Duodenal mucosa (tissue), 2 donors: ENCODE measurements around the gene SIX1.

Experiments
- H3K27ac ChIP-seq: one replicate; pipeline ENCODE4 v1.7.0; 2013; ENCODE audit warnings: low read depth, low read length
- H3K27me3 ChIP-seq, 2 donors: one replicate each; pipeline ENCODE4 v1.7.0; 2013; ENCODE audit warnings: low read length in 2 of 2, control low read depth in 1 of 2; ENCODE audit not compliant: insufficient read depth in 2 of 2, control insufficient read depth in 1 of 2
- H3K36me3 ChIP-seq, 2 donors: one replicate each; pipeline ENCODE4 v1.7.0; 2013; ENCODE audit warnings: low read length in 2 of 2, control low read depth in 1 of 2; ENCODE audit not compliant: insufficient read depth in 2 of 2, control insufficient read depth in 1 of 2
- H3K4me1 ChIP-seq, 2 donors: one replicate each; pipeline ENCODE4 v1.7.0; 2013; ENCODE audit warnings: low read length in 2 of 2, control low read depth in 1 of 2; ENCODE audit not compliant: insufficient read depth in 2 of 2, control insufficient read depth in 1 of 2
- H3K4me3 ChIP-seq, 2 donors: one replicate each; pipeline ENCODE4 v1.7.0; 2013; ENCODE audit warnings: low read length in 2 of 2, low read depth in 1 of 2
- H3K9ac ChIP-seq, 2 donors: one replicate each; pipeline ENCODE4 v1.7.0; 2013; ENCODE audit warnings: low read length in 2 of 2, low read depth in 1 of 2
- H3K9me3 ChIP-seq, 2 donors: one replicate each; pipeline ENCODE4 v1.7.0; 2013; ENCODE audit warnings: low read length in 2 of 2, control low read depth in 1 of 2; ENCODE audit not compliant: control insufficient read depth in 1 of 2

SIX1 gene

DNA sequence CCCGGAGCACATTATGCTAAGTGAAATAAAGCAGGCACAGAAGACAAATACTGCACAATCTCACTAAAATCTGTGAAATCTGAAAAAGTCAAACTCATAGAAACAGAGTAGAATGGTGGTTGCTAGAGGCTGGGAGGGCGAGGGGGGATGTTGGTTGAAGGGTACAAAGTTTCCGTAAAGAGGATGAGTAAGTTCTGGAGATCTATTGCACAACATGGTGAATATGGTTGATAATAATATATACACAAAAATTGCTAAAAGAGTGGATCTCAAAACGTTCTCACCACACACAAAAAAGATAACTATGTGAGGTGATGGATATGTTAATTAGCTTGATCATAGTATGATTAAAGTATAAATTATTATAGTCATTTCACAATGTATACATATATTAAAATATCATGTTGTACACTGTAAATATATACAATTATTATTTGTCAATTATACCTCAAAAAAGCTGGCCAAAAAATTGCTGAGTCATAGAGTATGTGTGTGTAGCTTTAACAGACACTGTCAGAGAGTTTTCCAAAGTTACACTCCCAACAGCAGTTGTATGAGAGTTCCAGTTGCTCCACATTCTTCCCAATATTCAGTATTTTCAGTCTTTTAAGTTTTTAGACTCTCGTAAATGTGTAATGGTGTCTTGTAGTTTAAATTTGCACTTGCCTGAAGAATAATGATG is 19.3 kb upstream of the SIX1 start:
- Histone ChIP-seq H3K9me3 (no peaks in the 10 kb centered on the region), H3K9ac (no peak overlapping the region), H3K4me1 (no peaks in the 10 kb centered on the region), H3K27me3 (no peaks in the 10 kb centered on the region), H3K4me3 (no peak overlapping the region), H3K36me3 (no peaks in the 10 kb centered on the region), H3K27ac (no peak overlapping the region)

DNA sequence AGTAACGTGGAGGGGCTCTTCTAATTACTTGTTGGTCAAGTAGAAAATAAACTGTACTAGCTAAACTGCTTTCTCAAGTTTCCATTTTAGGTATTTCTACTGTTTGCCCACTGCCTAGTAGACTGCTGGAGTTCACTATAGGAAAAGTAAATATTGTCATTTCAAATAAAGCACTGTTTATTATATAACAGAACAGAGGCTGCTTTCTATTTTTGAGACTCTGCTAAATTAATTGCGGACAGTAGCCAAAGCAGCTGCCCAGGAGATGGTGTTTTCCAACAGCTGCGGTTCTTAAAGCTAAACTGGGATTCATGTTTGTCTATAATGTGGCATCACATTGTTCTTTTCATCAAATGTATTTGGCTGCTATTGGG is 15.9 kb upstream of the SIX1 start:
- Histone ChIP-seq H3K4me1 (no peaks in the 10 kb centered on the region), H3K27me3 (peaks cover 4 to 7% of the 10 kb centered on the region in 2 donors), H3K9me3 (no peaks in the 10 kb centered on the region), H3K27ac (no peak overlapping the region), H3K4me3 (no peak overlapping the region), H3K36me3 (no peaks in the 10 kb centered on the region), H3K9ac (no peak overlapping the region)

DNA sequence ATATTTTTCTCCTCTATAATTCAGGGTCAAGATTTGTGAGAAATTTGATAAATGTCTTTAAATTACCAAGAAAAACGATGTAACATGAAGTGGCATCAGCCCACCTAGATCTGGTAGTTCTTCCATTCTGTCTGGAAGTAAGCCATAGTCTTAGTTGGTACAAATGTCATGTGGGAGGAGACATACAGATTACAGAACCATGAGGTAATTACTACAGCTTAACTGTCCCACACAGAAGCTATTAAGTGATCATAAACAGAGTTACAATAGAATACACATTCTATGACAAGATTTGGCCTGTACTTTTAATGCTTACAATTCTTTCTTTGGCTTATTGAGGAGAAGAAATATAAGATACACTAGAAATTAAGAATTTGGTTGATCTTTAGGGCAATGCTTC is 13.7 kb upstream of the SIX1 start:
- no peak overlapping the region for H3K9ac ChIP-seq
- no peaks in the 10 kb centered on the region for H3K9me3 ChIP-seq
- no peak overlapping the region for H3K27ac ChIP-seq
- peaks cover 16 to 24% of the 10 kb centered on the region in 2 donors for H3K27me3 ChIP-seq
- no peaks in the 10 kb centered on the region for H3K36me3 ChIP-seq
- peaks cover 1 to 3% of the 10 kb centered on the region in 2 donors for H3K4me1 ChIP-seq
- H3K4me3 ChIP-seq, result no peak overlapping the region

GRCh38 chr14:60661721-60662120 is 12.4 kb upstream of the SIX1 start:
- H3K9ac ChIP-seq, result no peak overlapping the region
- no peak overlapping the region for H3K27ac ChIP-seq
- peaks cover 7 to 12% of the 10 kb centered on the region in 2 donors for H3K4me1 ChIP-seq
- no peaks in the 10 kb centered on the region for H3K9me3 ChIP-seq
- H3K36me3 ChIP-seq, result no peaks in the 10 kb centered on the region
- peaks cover 25 to 33% of the 10 kb centered on the region in 2 donors for H3K27me3 ChIP-seq
- H3K4me3 ChIP-seq, result no peak overlapping the region

GRCh38 chr14:60658909-60659585 is 9.8 kb upstream of the SIX1 start:
- H3K4me1 ChIP-seq, result peaks cover 16 to 23% of the 10 kb centered on the region in 2 donors
- peaks cover 47 to 51% of the 10 kb centered on the region in 2 donors for H3K27me3 ChIP-seq
- H3K27ac ChIP-seq, result no peak overlapping the region
- no peaks in the 10 kb centered on the region for H3K36me3 ChIP-seq
- H3K9ac ChIP-seq, result no peak overlapping the region
- no peak overlapping the region for H3K4me3 ChIP-seq
- no peaks in the 10 kb centered on the region for H3K9me3 ChIP-seq

GRCh38 chr14:60658211-60658690 is 9.0 kb upstream of the SIX1 start:
- peaks cover 55 to 59% of the 10 kb centered on the region in 2 donors for H3K27me3 ChIP-seq
- no peak overlapping the region for H3K27ac ChIP-seq
- H3K4me3 ChIP-seq, result peak overlapping the region in 1 of 2 donors; percentile 74
- no peaks in the 10 kb centered on the region for H3K36me3 ChIP-seq
- H3K9ac ChIP-seq, result no peak overlapping the region
- H3K4me1 ChIP-seq, result peaks cover 16 to 23% of the 10 kb centered on the region in 2 donors
- no peaks in the 10 kb centered on the region for H3K9me3 ChIP-seq

DNA sequence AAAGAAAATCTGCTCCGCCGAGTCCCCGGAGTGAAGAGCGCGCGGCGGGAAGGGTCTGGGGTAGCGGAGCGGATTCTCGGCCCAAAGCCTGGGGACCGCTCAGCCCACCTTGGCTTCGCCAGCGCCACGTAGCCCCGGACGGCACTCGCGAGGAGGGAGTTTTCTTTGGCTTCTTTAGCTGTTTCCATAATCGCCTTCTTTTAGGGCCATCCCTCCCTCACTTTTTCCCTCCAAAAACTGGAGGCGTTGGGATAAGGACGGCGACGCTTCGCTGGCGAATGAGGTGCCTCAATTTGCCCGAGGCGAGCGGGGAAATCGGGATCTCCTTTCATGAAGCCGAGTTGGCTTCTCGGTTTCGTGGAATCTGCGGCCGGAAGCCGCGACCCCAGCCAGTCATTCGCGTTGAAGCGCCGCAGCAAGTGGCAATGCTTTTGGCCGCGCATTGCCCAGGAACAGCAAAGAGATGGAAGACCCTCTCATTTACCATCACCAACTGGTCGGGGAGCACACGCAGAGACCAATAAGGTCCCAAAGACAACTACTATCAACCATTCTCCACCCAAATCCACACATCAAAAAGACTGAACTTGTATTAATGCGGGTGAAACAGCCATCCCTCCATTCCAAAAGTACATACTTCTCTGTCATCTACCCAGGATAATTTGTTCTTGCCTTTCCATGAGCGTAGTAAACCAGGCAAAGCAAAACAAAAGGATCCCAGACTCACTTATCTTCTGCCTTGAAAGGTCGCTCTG is 8.4 kb upstream of the SIX1 start:
- peaks cover 61 to 62% of the 10 kb centered on the region in 2 donors for H3K27me3 ChIP-seq

GRCh38 chr14:60656686-60657455 is 7.6 kb upstream of the SIX1 start:
- H3K9ac ChIP-seq, result peak overlapping the region in 1 of 2 donors; percentile 45
- peaks cover 66 to 69% of the 10 kb centered on the region in 2 donors for H3K27me3 ChIP-seq
- no peak overlapping the region for H3K27ac ChIP-seq

More for the DNA sequence above, 8.4 kb upstream of the SIX1 start:
- peaks cover 16 to 24% of the 10 kb centered on the region in 2 donors for H3K4me1 ChIP-seq
- H3K27ac ChIP-seq, result no peak overlapping the region
- H3K36me3 ChIP-seq, result no peaks in the 10 kb centered on the region
- H3K9me3 ChIP-seq, result no peaks in the 10 kb centered on the region
- peak overlapping the region; percentile 45 to 64 for H3K9ac ChIP-seq
- peak overlapping the region; percentile 74 to 83 for H3K4me3 ChIP-seq

DNA sequence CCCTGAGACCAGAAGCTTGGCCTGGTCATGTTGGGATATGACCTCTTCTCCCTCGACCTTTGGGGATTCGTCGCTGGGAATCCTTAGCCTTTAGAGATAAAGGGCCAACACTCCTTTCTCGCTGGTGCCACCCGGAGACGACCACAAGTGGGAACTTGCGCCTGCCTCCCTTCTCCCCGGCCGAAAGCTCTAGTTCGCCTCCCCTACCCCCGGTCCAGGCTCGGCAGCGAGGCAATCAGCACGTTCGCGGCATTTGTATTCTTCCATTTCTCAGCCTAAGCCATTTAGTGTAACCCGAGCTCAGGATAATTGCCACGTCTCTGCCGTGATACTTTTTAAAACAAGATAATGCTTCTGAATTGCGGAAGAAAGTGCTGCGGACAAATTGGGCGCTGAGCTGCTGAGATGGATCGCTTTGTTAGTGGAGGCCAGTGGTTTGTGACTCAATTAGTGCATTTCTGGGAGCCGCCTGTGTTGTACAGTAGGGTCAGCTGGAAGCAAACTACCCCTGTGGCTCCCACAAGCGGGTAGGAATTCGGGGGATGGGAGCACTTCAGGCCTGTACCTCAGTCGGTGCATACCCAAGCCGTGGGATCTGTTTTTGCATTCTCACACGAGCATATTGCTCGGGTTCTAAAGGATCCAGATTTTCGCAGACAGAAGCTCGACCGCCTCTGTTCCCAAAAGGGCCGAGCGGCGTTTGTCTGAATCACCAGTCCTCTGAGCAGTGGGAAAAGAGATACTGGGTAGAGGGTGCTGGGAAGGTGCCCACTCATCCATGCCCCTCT is 6.8 kb upstream of the SIX1 start:
- Histone ChIP-seq H3K9ac (no peak overlapping the region), H3K4me1 (peaks cover 23 to 33% of the 10 kb centered on the region in 2 donors), H3K36me3 (no peaks in the 10 kb centered on the region), H3K27me3 (peaks cover 73 to 74% of the 10 kb centered on the region in 2 donors), H3K9me3 (no peaks in the 10 kb centered on the region), H3K4me3 (peak overlapping the region; percentile 74 to 83), H3K27ac (no peak overlapping the region)

More at GRCh38 chr14:60656686-60657455, 7.6 kb upstream of the SIX1 start:
- peak overlapping the region; percentile 74 to 83 for H3K4me3 ChIP-seq
- H3K9me3 ChIP-seq, result no peaks in the 10 kb centered on the region
- peaks cover 22 to 32% of the 10 kb centered on the region in 2 donors for H3K4me1 ChIP-seq
- H3K36me3 ChIP-seq, result no peaks in the 10 kb centered on the region
